K562 (cell line): Measurements from ENCODE around the gene RARRES2. TPM values are rescaled to one million over a fixed set of nuclear protein-coding genes. Genes with fewer than 3 reads are reported as not detected.

Source experiments
- HCFC1 ChIP-seq: IDR thresholded peaks from 2 replicates; pipeline ENCODE4 v1.6.1; 2012; ENCODE audit warnings: low read depth, low read length, improper control_type of control experiment
- MAFG ChIP-seq: fragments of 450-650 bp; conservative IDR thresholded peaks from 2 replicates; pipeline ENCODE4 v1.6.1; 2016; ENCODE audit warnings: missing genetic modification characterization, missing compliant biosample characterization
- MEIS2 ChIP-seq: fragments of 450-650 bp; IDR thresholded peaks from 2 replicates; pipeline ENCODE4 v1.6.1; 2014; ENCODE audit warnings: mild to moderate bottlenecking; ENCODE audit not compliant: partially characterized antibody
- NR4A1 ChIP-seq, 2 experiments: fragments of 250-450 bp in 1 of 2; fragments of 450-650 bp in 1 of 2; sonication (Bioruptor Pico) in 1 of 2; IDR thresholded peaks; 2 replicates each; pipeline versions ENCODE4 v1.4.0 to v1.6.1; 2016 to 2020; ENCODE audit warnings: mild to moderate bottlenecking in 2 of 2, missing compliant biosample characterization in 1 of 2, missing genetic modification characterization in 1 of 2, moderate library complexity in 1 of 2
- SAFB ChIP-seq: fragments of 200-400 bp; formaldehyde crosslinking; IDR thresholded peaks from 2 replicates; pipeline ENCODE4 v1.6.1; 2017; ENCODE audit warnings: low read depth, low read length, borderline replicate concordance
- polyA plus RNA-seq, 8 experiments: library from polyadenylated mRNA; depleted of rRNA in 4 of 8; stranded (reverse) in 5 of 8; unstranded in 3 of 8; fragments of >200 nt; fragmentation: Nextera tagmentation in 2 of 8; fragmentation: Illumina TruSeq in 1 of 8; extraction: Ambion mirVana in 2 of 8; extraction: Trizol in 1 of 8; gene quantifications; 2 replicates each; pipeline versions ENCODE4 v1.2.1 to v1.2.3, GENCODE V29; 2011 to 2014; ENCODE audit warnings: inconsistent platforms in 1 of 8, missing spikeins in 1 of 8
- total RNA-seq, 7 experiments: library from RNA; depleted of rRNA in 6 of 7; stranded (reverse); fragments of >200 nt in 6 of 7; fragmentation: Illumina TruSeq in 2 of 7; extraction: Trizol in 2 of 7; gene quantifications; 2 replicates each; pipeline versions ENCODE4 v1.2.1 to v1.2.3, GENCODE V29; 2011 to 2021; ENCODE audit warnings: low replicate concordance in 1 of 7
- TF ChIP-seq, protein P1 (sequence below): sonication (generic); formaldehyde crosslinking; IDR thresholded peaks from 2 replicates; pipeline ENCODE4 v1.8.1; 2023; ENCODE audit warnings: mild to moderate bottlenecking, missing genetic modification reagents
- TF ChIP-seq, protein P2 (sequence below): fragments of 200-800 bp; sonication (Bioruptor generic); IDR thresholded peaks from 2 replicates; pipeline ENCODE4 v1.6.1; 2016; ENCODE audit warnings: missing genetic modification characterization, missing compliant biosample characterization
- TF ChIP-seq, protein P3 (sequence below): fragments of 250-450 bp; sonication (Bioruptor Pico); IDR thresholded peaks from 2 replicates; pipeline ENCODE4 v1.4.0; 2020
- TF ChIP-seq, protein P4 (sequence below): fragments of 450-650 bp; IDR thresholded peaks from 2 replicates; pipeline ENCODE4 v1.6.1; 2016; ENCODE audit warnings: borderline replicate concordance
- TF ChIP-seq, protein P5 (sequence below): fragments of 450-650 bp; formaldehyde crosslinking; IDR thresholded peaks from 2 replicates; pipeline ENCODE4 v1.4.0; 2020; ENCODE audit warnings: mild to moderate bottlenecking, moderate library complexity

The RARRES2 gene
- total and polyA plus RNA-seq, 9 of the 15 experiments (the other 6 are each of a cell fraction or from before 2014, with no cell fraction given): 0.11 to 1.7 (median 0.23) TPM; not detected in 6

DNA sequence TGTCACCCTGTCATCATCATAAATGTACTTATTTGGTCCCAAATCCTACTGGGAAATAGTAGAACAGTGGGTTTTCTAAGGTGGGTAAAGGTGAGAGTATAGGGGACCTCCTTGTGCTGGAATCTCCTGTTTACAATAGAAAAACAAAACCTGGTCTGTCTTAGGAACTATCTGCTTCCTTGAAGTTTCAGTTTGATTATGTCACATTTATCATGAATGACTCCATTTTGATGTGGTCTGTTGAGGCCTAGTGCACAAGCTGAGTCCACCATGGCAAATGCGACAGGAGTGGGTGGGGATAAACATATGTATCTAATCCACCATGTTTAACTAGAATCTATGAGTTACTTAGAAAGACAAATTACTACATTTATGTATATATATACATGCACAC is 14.2 kb upstream of the RARRES2 start (continued):
- TF ChIP-seq, protein P1, sequence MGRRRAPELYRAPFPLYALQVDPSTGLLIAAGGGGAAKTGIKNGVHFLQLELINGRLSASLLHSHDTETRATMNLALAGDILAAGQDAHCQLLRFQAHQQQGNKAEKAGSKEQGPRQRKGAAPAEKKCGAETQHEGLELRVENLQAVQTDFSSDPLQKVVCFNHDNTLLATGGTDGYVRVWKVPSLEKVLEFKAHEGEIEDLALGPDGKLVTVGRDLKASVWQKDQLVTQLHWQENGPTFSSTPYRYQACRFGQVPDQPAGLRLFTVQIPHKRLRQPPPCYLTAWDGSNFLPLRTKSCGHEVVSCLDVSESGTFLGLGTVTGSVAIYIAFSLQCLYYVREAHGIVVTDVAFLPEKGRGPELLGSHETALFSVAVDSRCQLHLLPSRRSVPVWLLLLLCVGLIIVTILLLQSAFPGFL (CRISPR knock-in tag): no peak
- peak; percentile 28; the same call in 1 of the 2 replicates for TF ChIP-seq MAFG (tag)
- TF ChIP-seq, protein P2, sequence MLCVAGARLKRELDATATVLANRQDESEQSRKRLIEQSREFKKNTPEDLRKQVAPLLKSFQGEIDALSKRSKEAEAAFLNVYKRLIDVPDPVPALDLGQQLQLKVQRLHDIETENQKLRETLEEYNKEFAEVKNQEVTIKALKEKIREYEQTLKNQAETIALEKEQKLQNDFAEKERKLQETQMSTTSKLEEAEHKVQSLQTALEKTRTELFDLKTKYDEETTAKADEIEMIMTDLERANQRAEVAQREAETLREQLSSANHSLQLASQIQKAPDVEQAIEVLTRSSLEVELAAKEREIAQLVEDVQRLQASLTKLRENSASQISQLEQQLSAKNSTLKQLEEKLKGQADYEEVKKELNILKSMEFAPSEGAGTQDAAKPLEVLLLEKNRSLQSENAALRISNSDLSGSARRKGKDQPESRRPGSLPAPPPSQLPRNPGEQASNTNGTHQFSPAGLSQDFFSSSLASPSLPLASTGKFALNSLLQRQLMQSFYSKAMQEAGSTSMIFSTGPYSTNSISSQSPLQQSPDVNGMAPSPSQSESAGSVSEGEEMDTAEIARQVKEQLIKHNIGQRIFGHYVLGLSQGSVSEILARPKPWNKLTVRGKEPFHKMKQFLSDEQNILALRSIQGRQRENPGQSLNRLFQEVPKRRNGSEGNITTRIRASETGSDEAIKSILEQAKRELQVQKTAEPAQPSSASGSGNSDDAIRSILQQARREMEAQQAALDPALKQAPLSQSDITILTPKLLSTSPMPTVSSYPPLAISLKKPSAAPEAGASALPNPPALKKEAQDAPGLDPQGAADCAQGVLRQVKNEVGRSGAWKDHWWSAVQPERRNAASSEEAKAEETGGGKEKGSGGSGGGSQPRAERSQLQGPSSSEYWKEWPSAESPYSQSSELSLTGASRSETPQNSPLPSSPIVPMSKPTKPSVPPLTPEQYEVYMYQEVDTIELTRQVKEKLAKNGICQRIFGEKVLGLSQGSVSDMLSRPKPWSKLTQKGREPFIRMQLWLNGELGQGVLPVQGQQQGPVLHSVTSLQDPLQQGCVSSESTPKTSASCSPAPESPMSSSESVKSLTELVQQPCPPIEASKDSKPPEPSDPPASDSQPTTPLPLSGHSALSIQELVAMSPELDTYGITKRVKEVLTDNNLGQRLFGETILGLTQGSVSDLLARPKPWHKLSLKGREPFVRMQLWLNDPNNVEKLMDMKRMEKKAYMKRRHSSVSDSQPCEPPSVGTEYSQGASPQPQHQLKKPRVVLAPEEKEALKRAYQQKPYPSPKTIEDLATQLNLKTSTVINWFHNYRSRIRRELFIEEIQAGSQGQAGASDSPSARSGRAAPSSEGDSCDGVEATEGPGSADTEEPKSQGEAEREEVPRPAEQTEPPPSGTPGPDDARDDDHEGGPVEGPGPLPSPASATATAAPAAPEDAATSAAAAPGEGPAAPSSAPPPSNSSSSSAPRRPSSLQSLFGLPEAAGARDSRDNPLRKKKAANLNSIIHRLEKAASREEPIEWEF (CRISPR knock-in tag): peak; percentile 87; the same call in 1 of the 2 replicates
- no peak for TF ChIP-seq HCFC1
- no peak for TF ChIP-seq MEIS2
- TF ChIP-seq, protein P3, sequence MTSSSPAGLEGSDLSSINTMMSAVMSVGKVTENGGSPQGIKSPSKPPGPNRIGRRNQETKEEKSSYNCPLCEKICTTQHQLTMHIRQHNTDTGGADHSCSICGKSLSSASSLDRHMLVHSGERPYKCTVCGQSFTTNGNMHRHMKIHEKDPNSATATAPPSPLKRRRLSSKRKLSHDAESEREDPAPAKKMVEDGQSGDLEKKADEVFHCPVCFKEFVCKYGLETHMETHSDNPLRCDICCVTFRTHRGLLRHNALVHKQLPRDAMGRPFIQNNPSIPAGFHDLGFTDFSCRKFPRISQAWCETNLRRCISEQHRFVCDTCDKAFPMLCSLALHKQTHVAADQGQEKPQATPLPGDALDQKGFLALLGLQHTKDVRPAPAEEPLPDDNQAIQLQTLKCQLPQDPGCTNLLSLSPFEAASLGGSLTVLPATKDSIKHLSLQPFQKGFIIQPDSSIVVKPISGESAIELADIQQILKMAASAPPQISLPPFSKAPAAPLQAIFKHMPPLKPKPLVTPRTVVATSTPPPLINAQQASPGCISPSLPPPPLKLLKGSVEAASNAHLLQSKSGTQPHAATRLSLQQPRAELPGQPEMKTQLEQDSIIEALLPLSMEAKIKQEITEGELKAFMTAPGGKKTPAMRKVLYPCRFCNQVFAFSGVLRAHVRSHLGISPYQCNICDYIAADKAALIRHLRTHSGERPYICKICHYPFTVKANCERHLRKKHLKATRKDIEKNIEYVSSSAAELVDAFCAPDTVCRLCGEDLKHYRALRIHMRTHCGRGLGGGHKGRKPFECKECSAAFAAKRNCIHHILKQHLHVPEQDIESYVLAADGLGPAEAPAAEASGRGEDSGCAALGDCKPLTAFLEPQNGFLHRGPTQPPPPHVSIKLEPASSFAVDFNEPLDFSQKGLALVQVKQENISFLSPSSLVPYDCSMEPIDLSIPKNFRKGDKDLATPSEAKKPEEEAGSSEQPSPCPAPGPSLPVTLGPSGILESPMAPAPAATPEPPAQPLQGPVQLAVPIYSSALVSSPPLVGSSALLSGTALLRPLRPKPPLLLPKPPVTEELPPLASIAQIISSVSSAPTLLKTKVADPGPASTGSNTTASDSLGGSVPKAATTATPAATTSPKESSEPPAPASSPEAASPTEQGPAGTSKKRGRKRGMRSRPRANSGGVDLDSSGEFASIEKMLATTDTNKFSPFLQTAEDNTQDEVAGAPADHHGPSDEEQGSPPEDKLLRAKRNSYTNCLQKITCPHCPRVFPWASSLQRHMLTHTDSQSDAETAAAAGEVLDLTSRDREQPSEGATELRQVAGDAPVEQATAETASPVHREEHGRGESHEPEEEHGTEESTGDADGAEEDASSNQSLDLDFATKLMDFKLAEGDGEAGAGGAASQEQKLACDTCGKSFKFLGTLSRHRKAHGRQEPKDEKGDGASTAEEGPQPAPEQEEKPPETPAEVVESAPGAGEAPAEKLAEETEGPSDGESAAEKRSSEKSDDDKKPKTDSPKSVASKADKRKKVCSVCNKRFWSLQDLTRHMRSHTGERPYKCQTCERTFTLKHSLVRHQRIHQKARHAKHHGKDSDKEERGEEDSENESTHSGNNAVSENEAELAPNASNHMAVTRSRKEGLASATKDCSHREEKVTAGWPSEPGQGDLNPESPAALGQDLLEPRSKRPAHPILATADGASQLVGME: no peak
- no peak for TF ChIP-seq SAFB
- TF ChIP-seq NR4A1 (CRISPR knock-in tag; IDR thresholded peaks at IDR 0.05): no peak
- TF ChIP-seq NR4A1 (tag; IDR thresholded peaks at IDR 0.05): peak; percentile 98
- TF ChIP-seq, protein P4, sequence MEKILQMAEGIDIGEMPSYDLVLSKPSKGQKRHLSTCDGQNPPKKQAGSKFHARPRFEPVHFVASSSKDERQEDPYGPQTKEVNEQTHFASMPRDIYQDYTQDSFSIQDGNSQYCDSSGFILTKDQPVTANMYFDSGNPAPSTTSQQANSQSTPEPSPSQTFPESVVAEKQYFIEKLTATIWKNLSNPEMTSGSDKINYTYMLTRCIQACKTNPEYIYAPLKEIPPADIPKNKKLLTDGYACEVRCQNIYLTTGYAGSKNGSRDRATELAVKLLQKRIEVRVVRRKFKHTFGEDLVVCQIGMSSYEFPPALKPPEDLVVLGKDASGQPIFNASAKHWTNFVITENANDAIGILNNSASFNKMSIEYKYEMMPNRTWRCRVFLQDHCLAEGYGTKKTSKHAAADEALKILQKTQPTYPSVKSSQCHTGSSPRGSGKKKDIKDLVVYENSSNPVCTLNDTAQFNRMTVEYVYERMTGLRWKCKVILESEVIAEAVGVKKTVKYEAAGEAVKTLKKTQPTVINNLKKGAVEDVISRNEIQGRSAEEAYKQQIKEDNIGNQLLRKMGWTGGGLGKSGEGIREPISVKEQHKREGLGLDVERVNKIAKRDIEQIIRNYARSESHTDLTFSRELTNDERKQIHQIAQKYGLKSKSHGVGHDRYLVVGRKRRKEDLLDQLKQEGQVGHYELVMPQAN: no peak
- TF ChIP-seq, protein P5, sequence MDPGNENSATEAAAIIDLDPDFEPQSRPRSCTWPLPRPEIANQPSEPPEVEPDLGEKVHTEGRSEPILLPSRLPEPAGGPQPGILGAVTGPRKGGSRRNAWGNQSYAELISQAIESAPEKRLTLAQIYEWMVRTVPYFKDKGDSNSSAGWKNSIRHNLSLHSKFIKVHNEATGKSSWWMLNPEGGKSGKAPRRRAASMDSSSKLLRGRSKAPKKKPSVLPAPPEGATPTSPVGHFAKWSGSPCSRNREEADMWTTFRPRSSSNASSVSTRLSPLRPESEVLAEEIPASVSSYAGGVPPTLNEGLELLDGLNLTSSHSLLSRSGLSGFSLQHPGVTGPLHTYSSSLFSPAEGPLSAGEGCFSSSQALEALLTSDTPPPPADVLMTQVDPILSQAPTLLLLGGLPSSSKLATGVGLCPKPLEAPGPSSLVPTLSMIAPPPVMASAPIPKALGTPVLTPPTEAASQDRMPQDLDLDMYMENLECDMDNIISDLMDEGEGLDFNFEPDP (CRISPR knock-in tag): no peak
